Kidney (tissue), 14 donors: ENCODE measurements around the gene ZPR1. TPM values are rescaled to one million over a fixed set of nuclear protein-coding genes. Genes with fewer than 3 reads are reported as not detected.

Experiments
- DNase-seq, 5 donors: peaks; one replicate each; pipeline ENCODE4 v3.0.0-alpha.2; 2013 to 2020
- FAIRE-seq: peaks from 2 replicates; lab custom pipeline; 2012; peaks lifted over from hg19 to GRCh38; lab: Jason Lieb, UNC
- H3K27ac ChIP-seq, 2 donors: one replicate each; pipeline ENCODE4 v1.7.0; 2013; ENCODE audit warnings: low read depth in 2 of 2, low read length in 2 of 2, inconsistent platforms in 1 of 2
- H3K27me3 ChIP-seq: one replicate; pipeline ENCODE4 v1.7.1; 2013; ENCODE audit warnings: low read length, inconsistent platforms; ENCODE audit not compliant: control insufficient read depth, insufficient read depth
- H3K36me3 ChIP-seq, 3 donors: one replicate each; pipeline versions ENCODE4 v1.7.0 to v1.7.1; 2013; ENCODE audit warnings: low read length in 3 of 3, control low read depth in 1 of 3, inconsistent platforms in 1 of 3; ENCODE audit not compliant: insufficient read depth in 3 of 3, control insufficient read depth in 2 of 3
- H3K4me1 ChIP-seq, 3 donors: one replicate each; pipeline versions ENCODE4 v1.7.0 to v1.7.1; 2013; ENCODE audit warnings: low read length in 3 of 3, inconsistent platforms in 1 of 3, low read depth in 1 of 3; ENCODE audit not compliant: control insufficient read depth in 2 of 3, insufficient read depth in 2 of 3
- H3K4me3 ChIP-seq, 3 donors: one replicate each; pipeline versions ENCODE4 v1.7.0 to v1.8.1; 2013; ENCODE audit warnings: low read length in 3 of 3, control low read depth in 1 of 3, inconsistent platforms in 1 of 3
- H3K9ac ChIP-seq, 3 donors: one replicate each; pipeline versions ENCODE4 v1.7.0 to v1.7.1; 2013; ENCODE audit warnings: low read length in 3 of 3, control low read depth in 1 of 3, inconsistent platforms in 1 of 3
- H3K9me3 ChIP-seq, 3 donors: one replicate each; pipeline versions ENCODE4 v1.7.0 to v1.7.1; 2013; ENCODE audit warnings: low read length in 3 of 3, control low read depth in 1 of 3, inconsistent platforms in 1 of 3; ENCODE audit not compliant: control insufficient read depth in 2 of 3, insufficient read depth in 1 of 3
- CTCF ChIP-seq: IDR thresholded peaks from 3 replicates; pipeline ENCODE4 v1.5.1; 2012; ENCODE audit warnings: mild to moderate bottlenecking, moderate library complexity, borderline replicate concordance; ENCODE audit not compliant: insufficient read depth; ENCODE audit errors: extremely low read depth
- intact Hi-C: fragments of 100-400 bp; cut with DNase I; formaldehyde crosslinking; loops from one replicate; pipeline ENCODE4 v1.11.1; 2022
- polyA plus RNA-seq: library from polyadenylated mRNA; stranded (reverse); fragments of 350-450 nt; fragmentation: Illumina TruSeq; extraction: RNeasy Lipid Tissue Mini Kit (QIAGEN cat#74804); gene quantifications from one replicate; pipeline ENCODE4 v1.2.3, GENCODE V29; 2014; ENCODE audit warnings: low read depth, low replicate concordance; ENCODE audit not compliant: insufficient read depth
- total RNA-seq: library from RNA; stranded (reverse); fragmentation: NEBNext Ultra II Directional; extraction: Animal tissue kit (Norgen Biotek cat#: 25700); gene quantifications from one replicate; pipeline ENCODE4 v1.2.1, GENCODE V29; 2021
- donor health status: control.
- donor health status: control.
- donor health status: control.
- donor health status: control.
- donor health status: control.
- donor health status: DM: yes; HTN: yes; CAD: no.
- donor health status: Normal renal cell carcinoma (clear cell type).

ZPR1 gene
- total and polyA plus RNA-seq, 2 donors from 2014 or later: 30.0 to 40.2 TPM

GRCh38 chr11:116792869-116793771 is 5.3 kb upstream of the ZPR1 start:
- FAIRE-seq: no peak
- Histone ChIP-seq H3K36me3 (no peaks in the 10 kb centered on the region), H3K27me3 (no peaks in the 10 kb centered on the region), H3K4me3 (no peak overlapping the region), H3K9ac (no peak overlapping the region), H3K4me1 (peaks cover 0 to 10% (median 6%) of the 10 kb centered on the region in 3 donors), H3K9me3 (no peaks in the 10 kb centered on the region), H3K27ac (no peak overlapping the region)
- no peak for DNase-seq
- intact Hi-C loops: no loop called here
- no peak for TF ChIP-seq CTCF

GRCh38 chr11:116792144-116792868 is 4.5 kb upstream of the ZPR1 start:
- Histone ChIP-seq H3K27me3 (no peaks in the 10 kb centered on the region), H3K9ac (no peak overlapping the region), H3K4me1 (peaks cover 0 to 10% (median 7%) of the 10 kb centered on the region in 3 donors), H3K36me3 (no peaks in the 10 kb centered on the region), H3K4me3 (no peak overlapping the region), H3K9me3 (no peaks in the 10 kb centered on the region), H3K27ac (no peak overlapping the region)
- FAIRE-seq (no peak), DNase-seq (no peak)
- TF ChIP-seq CTCF: no peak
- intact Hi-C loops: no loop called here

- Histone ChIP-seq H3K27ac (no peak within 1 kb of the TSS), H3K27me3 (no peaks in the 10 kb centered on the region), H3K4me1 (peaks cover 0 to 15% (median 11%) of the 10 kb centered on the region in 3 donors), H3K9ac (no peak within 1 kb of the TSS), H3K36me3 (no peaks in the 10 kb centered on the region), H3K4me3 (peak within 1 kb of the TSS in 1 of 3 donors; percentile 17), H3K9me3 (no peaks in the 10 kb centered on the region)
- FAIRE-seq (no peak), DNase-seq (no peak)
- intact Hi-C loops: no loop called here
- TF ChIP-seq CTCF: no peak
These were observed 4.0 kb upstream of the ZPR1 start, which contains the start of gene APOA5 for GRCh38 chr11:116791813-116792143. Gene APOA5 (minus strand): TSS chr11:116791879. CDS start chr11:116791860, 19 bp downstream.
